ENCODE results near the gene RPUSD1.

DNA sequence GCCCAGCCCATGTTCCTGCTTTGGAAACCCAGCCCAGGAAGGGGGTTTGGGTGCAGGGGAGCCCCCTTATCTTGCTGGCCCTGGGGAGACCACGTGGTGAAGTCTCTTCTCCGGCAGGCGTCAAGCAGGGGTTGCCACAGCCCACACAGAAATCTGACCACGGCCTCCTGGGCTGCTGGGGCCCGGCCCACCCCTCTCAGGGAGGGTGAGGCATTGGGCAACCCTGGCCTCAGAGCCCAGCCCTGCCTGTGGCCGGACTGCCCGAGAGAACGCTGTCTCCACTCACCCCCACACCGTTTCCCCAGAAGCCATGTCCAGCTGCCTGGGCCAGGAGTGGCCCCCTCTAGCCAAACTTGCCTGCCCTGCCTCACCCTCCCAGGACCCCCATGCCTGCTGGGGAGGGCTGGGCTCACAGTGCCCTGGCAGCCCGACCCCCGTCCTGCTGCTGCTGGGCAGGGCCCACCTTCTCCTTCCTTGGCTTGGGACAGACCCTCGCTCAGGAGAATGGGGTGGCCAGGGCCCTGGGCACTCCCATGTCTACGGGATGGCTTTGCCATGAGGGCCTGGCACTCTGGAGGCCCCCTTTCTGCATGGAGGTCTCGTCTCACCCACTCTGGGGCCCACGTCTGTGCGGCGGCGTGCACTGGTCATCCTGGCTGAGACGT lies 6.7 kb downstream of the RPUSD1 start:
- no peak for TF ChIP-seq CTCF (IDR thresholded peaks at IDR 0.05)
- TF ChIP-seq POLR2A (IDR thresholded peaks at IDR 0.05): no peak

Measured in Peyer's patch (tissue), 4 donors.